ENCODE measurements around the gene CCDC170.

CCDC170 gene

DNA sequence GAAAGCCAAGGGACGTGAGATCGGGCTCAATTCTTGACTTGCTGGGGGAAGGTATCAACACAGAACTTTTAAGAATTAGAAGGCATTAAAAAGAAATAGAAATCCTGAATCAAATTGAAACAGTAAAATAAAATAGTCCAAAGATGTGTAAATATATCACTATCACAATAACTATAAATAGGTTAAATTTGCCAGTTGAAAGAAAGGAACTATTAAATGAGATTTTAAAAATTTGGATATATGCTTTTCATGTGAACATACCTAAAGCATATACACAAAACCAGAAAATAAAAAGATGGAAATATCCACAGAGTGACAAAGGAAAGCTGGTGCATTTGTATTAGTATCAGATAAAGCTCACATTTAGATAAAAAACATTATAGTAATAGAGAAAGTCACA, 161.3 kb downstream of the CCDC170 start:
- no peak for DNase-seq (ENCODE audit: low spot score)

DNA sequence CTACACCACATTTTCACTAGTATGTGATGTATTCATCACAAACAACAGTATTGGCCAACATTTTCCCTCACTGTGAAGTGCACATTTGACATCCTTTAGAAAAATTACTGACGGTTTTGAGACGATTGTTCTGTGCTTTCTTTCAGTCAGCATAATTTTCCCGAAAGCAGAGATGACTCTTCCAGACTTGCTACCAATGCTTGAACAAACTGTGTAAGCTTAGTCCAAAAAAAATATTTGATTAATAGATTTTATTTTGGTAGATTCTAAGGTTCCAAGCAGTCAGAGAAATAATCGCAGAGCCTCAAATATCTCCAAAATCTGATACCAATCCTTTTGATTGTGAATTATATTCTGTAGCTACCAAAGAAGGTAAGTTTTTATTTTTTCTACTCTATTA, 162.6 kb downstream of the CCDC170 start:
- no peak for DNase-seq (ENCODE audit: low spot score)

DNA sequence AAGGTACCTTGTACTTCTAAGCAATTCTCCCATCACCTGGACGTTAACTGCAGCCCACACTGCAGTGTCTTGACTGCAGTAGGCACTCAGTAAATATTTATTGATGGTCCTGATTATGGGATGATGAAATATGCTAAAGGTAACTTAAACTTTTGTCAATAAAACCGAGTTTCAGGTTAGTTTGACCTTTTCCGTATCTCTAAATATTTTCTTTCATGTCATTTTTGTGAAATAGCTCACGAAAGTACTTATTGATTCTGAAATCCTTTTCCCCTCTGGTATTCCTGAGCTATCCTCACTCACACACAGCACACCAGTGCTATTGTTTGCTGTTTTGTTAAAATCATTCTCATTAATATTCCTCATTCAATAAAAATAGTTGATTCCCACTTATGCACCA, 164.3 kb downstream of the CCDC170 start:
- DNase-seq (ENCODE audit: low spot score) = no peak

DNA sequence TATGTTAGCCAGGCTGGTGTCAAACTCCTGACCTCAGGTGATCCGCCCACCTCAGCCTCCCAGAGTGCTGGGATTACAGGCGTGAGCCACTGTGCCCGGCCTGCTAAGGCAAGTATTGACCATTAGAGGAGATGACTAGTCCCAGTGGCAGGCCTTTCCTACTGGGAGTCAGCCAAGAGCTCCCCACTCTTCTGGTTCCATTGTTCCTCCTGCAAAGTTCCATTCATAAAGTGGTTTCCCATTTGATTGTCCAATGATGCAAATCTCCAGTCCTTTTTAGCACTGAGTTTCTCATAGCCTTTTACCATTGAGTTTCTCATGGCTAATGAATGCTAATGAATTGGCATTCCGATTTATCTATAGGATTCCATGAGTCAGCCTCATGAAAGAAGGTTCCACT, 165.4 kb downstream of the CCDC170 start:
- DNase-seq (ENCODE audit: low spot score) = no peak

DNA sequence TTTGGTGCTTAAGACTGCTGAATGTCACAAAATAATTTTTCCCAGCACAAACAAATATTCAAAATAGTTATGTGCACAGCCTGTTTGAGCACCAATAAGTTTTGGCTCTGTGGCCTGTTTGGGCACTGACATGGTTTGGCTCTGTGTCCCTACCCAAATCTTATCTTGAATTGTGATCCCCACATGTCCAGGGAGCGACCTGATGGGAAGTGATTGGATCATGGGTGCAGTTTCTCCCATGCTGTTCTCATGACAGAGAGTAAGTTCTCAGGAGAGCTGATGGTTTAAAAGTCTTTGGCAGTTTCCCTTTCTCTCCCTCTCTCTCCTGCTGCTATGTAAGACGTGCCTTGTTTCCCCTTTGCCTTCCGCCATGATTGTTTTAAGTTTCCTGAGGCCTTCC, 167.7 kb downstream of the CCDC170 start:
- DNase-seq (ENCODE audit: low spot score) = no peak

DNA sequence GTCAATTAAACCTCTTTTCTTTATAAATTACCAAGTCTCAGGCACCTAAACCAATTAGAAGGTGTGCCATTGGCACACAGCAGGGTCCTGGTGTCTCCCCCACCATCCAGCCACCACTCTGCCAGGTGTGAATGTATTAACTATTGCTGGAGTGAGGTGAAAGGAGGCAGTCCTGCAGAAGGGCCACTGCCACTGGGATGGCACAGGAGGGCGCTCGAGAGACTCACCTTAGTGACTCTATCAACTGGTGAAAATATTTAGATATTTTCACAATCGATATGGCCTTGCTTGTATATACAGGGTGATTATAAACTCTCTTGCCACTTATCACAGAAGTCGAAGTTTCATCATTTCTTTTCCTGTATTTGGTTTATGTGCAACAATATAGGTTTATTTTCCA, 168.1 kb downstream of the CCDC170 start:
- no peak for DNase-seq (ENCODE audit: low spot score)

DNA sequence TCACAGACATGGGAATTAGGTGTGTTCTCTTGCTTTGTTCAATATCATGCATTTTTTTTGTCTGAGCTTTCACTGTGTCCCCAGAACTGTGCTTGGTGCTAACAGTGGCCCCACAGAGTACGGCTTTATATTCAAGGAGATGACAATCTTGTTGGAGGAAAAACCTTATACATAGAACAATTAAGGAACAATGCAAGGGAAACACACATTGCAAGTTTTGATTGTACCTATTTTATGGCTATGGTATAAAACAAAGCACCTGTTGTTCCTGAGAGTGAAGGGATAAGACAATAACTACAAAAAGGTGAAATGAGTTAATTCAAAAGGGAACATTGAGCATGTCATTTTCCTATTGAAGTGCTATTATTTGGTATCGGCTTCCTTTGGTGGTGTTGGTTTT, 169.7 kb downstream of the CCDC170 start:
- no peak for DNase-seq (ENCODE audit: low spot score)

DNA sequence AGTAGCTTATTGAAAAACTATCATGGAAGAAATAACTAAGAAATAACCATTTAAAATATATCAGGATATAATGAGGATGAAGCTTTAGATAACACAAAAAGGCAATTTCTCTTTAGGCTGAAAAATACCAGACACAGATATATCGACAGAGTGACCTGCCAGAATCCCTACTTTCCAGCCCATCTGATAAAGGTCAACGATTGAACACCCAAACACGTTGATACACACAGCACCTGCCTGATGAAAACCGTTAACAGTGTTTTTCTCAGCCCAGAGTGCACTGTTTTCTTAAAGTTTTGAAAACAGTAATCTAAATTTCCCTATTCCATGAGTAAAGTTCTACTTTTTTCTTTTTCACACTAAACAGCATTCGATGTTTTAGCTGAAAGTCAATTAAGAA, 170.6 kb downstream of the CCDC170 start:
- no peak for DNase-seq (ENCODE audit: low spot score)

DNA sequence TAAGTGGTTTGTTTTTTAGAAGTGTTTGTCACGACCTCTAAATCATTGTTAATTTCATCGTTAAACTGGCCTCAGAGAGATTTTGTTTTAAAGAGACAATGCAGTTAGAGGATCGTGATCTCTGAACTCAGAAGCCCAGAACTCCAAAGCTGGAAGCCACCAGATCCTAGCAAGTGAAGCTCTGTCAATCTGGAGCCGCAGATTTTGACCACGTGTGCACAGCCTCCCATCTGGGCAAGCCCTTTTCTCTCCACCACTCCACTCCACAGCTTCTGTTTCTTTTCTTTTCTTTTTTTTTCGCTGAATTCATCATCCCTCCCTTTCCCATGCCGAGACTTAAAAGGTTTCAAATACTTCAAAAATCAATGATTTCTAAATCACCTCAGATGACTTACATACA, 171.5 kb downstream of the CCDC170 start:
- DNase-seq (ENCODE audit: low spot score) = no peak

DNA sequence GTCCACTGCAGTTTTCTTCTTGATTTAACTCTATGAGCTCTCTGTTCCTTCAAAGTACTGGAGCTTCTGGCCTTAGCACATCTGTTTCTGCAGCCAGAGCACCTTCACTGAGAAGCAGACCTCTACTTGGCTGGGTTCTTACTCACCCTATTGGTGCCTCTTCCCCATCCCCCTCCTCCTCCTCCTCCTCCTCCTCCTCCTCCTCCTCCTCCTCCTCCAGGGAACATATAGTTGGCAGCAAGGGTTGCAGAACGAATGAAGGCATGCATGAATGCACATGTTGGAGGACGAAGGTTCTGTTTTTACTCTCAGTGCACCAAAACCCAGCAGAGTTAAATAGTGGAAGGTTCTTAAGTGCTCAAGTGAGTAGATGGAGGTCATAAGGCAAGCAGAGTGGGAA, 172.7 kb downstream of the CCDC170 start:
- no peak for DNase-seq (ENCODE audit: low spot score)

DNA sequence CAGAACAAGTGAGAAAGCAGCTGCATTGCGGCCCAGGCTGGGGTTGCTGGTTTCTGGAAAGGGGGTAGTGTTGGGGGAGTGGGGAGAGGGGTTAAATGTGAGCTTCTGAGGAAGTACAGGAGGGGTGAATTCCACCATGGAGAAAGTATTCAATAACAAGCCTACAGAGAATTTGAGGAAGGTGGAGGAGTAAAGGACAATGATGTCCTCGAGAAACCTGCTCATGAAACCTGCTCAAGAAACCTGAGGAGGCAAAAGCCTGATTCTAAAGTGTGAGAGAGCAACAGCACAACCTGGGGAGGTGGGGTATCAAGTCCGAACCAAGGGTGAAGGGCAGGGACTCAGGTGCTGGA, 175.4 kb downstream of the CCDC170 start:
- no peak for DNase-seq (ENCODE audit: low spot score)

DNA sequence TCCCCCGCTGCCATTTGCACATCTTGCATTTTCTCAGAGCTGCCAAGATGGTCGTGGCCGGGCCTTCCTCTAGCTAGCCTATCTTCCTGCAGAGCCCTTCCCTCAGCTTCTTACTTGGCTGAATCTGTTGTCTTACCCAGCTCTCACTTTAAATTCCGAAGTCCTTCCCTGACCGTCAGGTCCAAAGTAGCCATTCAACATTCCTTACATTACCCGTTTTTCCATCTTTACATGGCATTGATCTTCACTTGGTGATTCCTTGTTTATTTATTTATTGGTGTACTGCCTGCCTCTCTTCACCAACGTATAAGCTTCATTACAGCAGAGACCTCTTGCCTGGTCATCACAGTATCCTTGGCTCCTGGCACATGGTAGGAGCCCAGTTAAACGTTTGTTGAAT, 176.3 kb downstream of the CCDC170 start:
- no peak for DNase-seq (ENCODE audit: low spot score)
